Endothelial cell of umbilical vein (primary cell): ENCODE results near the gene DARS1. TPM values are rescaled to one million over a fixed set of nuclear protein-coding genes. Genes with fewer than 3 reads are reported as not detected.

Source experiments
- BruUV-seq: library from RNA; stranded (reverse); fragments of 400-500 nt; replicated peaks from 2 replicates; lab custom pipeline; 2021; lab: Mats Ljungman, UMichigan
- CTCF ChIA-PET: fragments of 300-600, 350-600 bp; sonication (Branson Sonifier 250); formaldehyde crosslinking; loops from one replicate; lab custom pipeline; 2021; ENCODE audit warnings: antibody characterized with exemption, inconsistent platforms; lab: Charles Lee
- POLR2A ChIA-PET: fragments of 300-600, 350-600 bp; sonication (Branson Sonifier 250); formaldehyde crosslinking; loops from one replicate; lab custom pipeline; 2021; ENCODE audit warnings: antibody characterized with exemption, inconsistent platforms; lab: Charles Lee
- DNase-seq: peaks from one replicate; pipeline ENCODE4 v3.0.0-alpha.2; 2011; ENCODE audit warnings: low read depth, low spot score
- FAIRE-seq: peaks from 2 replicates; lab custom pipeline; 2011; peaks lifted over from hg19 to GRCh38; lab: Jason Lieb, UNC
- H2AFZ ChIP-seq: 2 replicates; pipeline ENCODE4 v1.6.0; 2012; ENCODE audit warnings: low read depth, low read length, control low read depth, inconsistent platforms
- H3K27ac ChIP-seq: 2 replicates; pipeline ENCODE4 v1.5.1; 2011; ENCODE audit warnings: low read depth, mild to moderate bottlenecking, control low read depth, low read length, moderate library complexity; ENCODE audit not compliant: insufficient read depth
- H3K27me3 ChIP-seq, 2 experiments: 2 replicates each; pipeline versions ENCODE4 v1.6.0 to v1.6.1; 2011; ENCODE audit warnings: low read length in 2 of 2, mixed read lengths in 1 of 2; ENCODE audit not compliant: control insufficient read depth in 2 of 2, insufficient read depth in 2 of 2
- H3K36me3 ChIP-seq, 2 experiments: 2 replicates in 1 of 2; 3 replicates in 1 of 2; pipeline ENCODE4 v1.5.1; 2011; ENCODE audit warnings: low read length in 2 of 2, mild to moderate bottlenecking in 1 of 2, moderate library complexity in 1 of 2; ENCODE audit not compliant: control insufficient read depth in 2 of 2, insufficient read depth in 2 of 2; ENCODE audit errors: extremely low read depth in 1 of 2
- H3K4me1 ChIP-seq: 3 replicates; pipeline ENCODE4 v1.5.1; 2011; ENCODE audit warnings: mild to moderate bottlenecking, low read length; ENCODE audit not compliant: control insufficient read depth, insufficient read depth; ENCODE audit errors: extremely low read depth
- H3K4me2 ChIP-seq: 2 replicates; pipeline ENCODE4 v1.6.1; 2011; ENCODE audit warnings: low read length, control low read depth, mixed read lengths; ENCODE audit not compliant: insufficient read depth
- H3K4me3 ChIP-seq, 3 experiments: fragments of 200-600 bp in 1 of 3; sonication (generic), shearing (Covaris generic) in 1 of 3; replicated peaks in 1 of 3; 2 replicates each; pipeline ENCODE4 v1.5.1; 2011 to 2016; ENCODE audit warnings: control low read depth in 3 of 3, low read length in 3 of 3, mild to moderate bottlenecking in 2 of 3, inconsistent platforms in 1 of 3, low read depth in 1 of 3, moderate library complexity in 1 of 3; ENCODE audit not compliant: insufficient read depth in 1 of 3
- H3K79me2 ChIP-seq: 2 replicates; pipeline ENCODE4 v1.6.0; 2012; ENCODE audit warnings: low read length, inconsistent platforms; ENCODE audit not compliant: control insufficient read depth, insufficient read depth
- H3K9ac ChIP-seq: replicated peaks from 2 replicates; pipeline ENCODE3; 2011; ENCODE audit warnings: low read length, control low read depth; ENCODE audit not compliant: insufficient read depth; ENCODE audit errors: extremely low read depth
- H3K9me1 ChIP-seq: replicated peaks from 3 replicates; pipeline ENCODE4 v1.6.0; 2011; ENCODE audit warnings: mild to moderate bottlenecking, low read length; ENCODE audit not compliant: control insufficient read depth, insufficient read depth; ENCODE audit errors: extremely low read depth
- H3K9me3 ChIP-seq: replicated peaks from 2 replicates; pipeline ENCODE4 v1.5.1; 2012; ENCODE audit warnings: low read length, inconsistent platforms; ENCODE audit not compliant: control insufficient read depth, insufficient read depth
- H4K20me1 ChIP-seq: replicated peaks from 2 replicates; pipeline ENCODE3; 2011; ENCODE audit warnings: mild to moderate bottlenecking, low read length; ENCODE audit not compliant: control insufficient read depth, insufficient read depth; ENCODE audit errors: extremely low read depth
- CTCF ChIP-seq, 2 donors: IDR thresholded peaks; 1 replicate in 1 of 2; 2 replicates in 1 of 2; pipeline ENCODE4 v1.5.1; 2011; ENCODE audit warnings: low read length in 2 of 2, mild to moderate bottlenecking in 2 of 2, moderate library complexity in 2 of 2, control low read depth in 1 of 2, inconsistent platforms in 1 of 2, low read depth in 1 of 2; ENCODE audit not compliant: insufficient read depth in 1 of 2; ENCODE audit errors: extremely low read depth in 1 of 2
- EZH2 ChIP-seq: IDR thresholded peaks from 2 replicates; pipeline ENCODE4 v1.6.1; 2012; ENCODE audit warnings: borderline replicate concordance, low read depth, mild to moderate bottlenecking, moderate library complexity, low read length, inconsistent platforms; ENCODE audit not compliant: severe bottlenecking
- FOS ChIP-seq: IDR thresholded peaks from 2 replicates; pipeline ENCODE4 v1.6.1; 2011; ENCODE audit warnings: mild to moderate bottlenecking, low read length, moderate library complexity, borderline replicate concordance; ENCODE audit not compliant: insufficient read depth
- GATA2 ChIP-seq: IDR thresholded peaks from 2 replicates; pipeline ENCODE4 v1.7.0; 2011; ENCODE audit warnings: low read depth, mild to moderate bottlenecking, moderate library complexity, mixed read lengths, low read length; ENCODE audit not compliant: insufficient read length, insufficient read depth
- JUN ChIP-seq: IDR thresholded peaks from 2 replicates; pipeline ENCODE4 v1.6.1; 2011; ENCODE audit warnings: borderline replicate concordance, low read depth; ENCODE audit not compliant: insufficient read length, insufficient read depth
- MAX ChIP-seq: IDR thresholded peaks from 2 replicates; pipeline ENCODE4 v1.6.1; 2011; ENCODE audit not compliant: insufficient read depth, insufficient read length
- MYC ChIP-seq: IDR thresholded peaks from one replicate; pipeline ENCODE4 v1.6.1; 2011; ENCODE audit warnings: mild to moderate bottlenecking, low read depth, low read length
- POLR2A ChIP-seq: IDR thresholded peaks from 2 replicates; pipeline ENCODE4 v1.6.1; 2012; ENCODE audit warnings: low read depth, mild to moderate bottlenecking, control low read depth, low read length
- POLR2AphosphoS5 ChIP-seq: IDR thresholded peaks from 2 replicates; pipeline ENCODE4 v1.6.1; 2012; ENCODE audit warnings: low read depth, mild to moderate bottlenecking, control low read depth, low read length, moderate library complexity; ENCODE audit not compliant: insufficient read depth
- dilution Hi-C: fragments of 300-500 bp; cut with MboI; formaldehyde crosslinking; loops from one replicate; pipeline ENCODE4 v1.15.0; 2019; ENCODE audit warnings: low sequenced_read_pairs; ENCODE audit not compliant: extremely low pct_ligation_motif_present
- intact Hi-C: fragments of 100-400 bp; cut with micrococcal nuclease; formaldehyde crosslinking; loops from one replicate; pipeline ENCODE4 v1.10.0; 2022
- polyA plus RNA-seq, 4 experiments: library from polyadenylated mRNA; depleted of rRNA in 3 of 4; stranded (reverse) in 3 of 4; unstranded in 1 of 4; fragments of >200 nt; gene quantifications; 2 replicates each; pipeline versions ENCODE4 v1.2.1 to v1.2.3, GENCODE V29; 2011 to 2012; ENCODE audit warnings: missing spikeins in 1 of 4
- total RNA-seq: library from RNA; stranded (reverse); gene quantifications from 2 replicates; pipeline ENCODE4 v1.2.3, GENCODE V29; 2021

The DARS1 gene
- total and polyA plus RNA-seq, 2 donors (not counting 3 experiments of a cell fraction or from before 2014, with no cell fraction given): 20.9 to 41.5 TPM

- FAIRE-seq (peak; percentile 37), DNase-seq (no peak)
- no peak overlapping the region for H2AFZ ChIP-seq
- no peak overlapping the region for H3K4me2 ChIP-seq
- H3K9me3 ChIP-seq: no peaks in the 10 kb centered on the region
- ChIA-PET POLR2A (no interaction called here), CTCF (interaction anchor here (1.6 kb wide), 1 partner anchor 10 kb away, joined by 4 read pairs; no protein-coding TSS in a partner anchor)
- peaks cover 14 to 18% of the 10 kb centered on the region in 2 experiments for H3K27me3 ChIP-seq
- dilution Hi-C loops (no loop called here), intact Hi-C loops (no loop called here)
- TF ChIP-seq POLR2A: no peak
- no peak for TF ChIP-seq POLR2AphosphoS5
- TF ChIP-seq MAX: no peak
- TF ChIP-seq EZH2: no peak
- TF ChIP-seq JUN: no peak
- TF ChIP-seq GATA2: no peak
- TF ChIP-seq CTCF (IDR thresholded peaks at IDR 0.05; ENCODE audit: extremely low read depth in 1 of 2, insufficient read depth in 1 of 2, low read depth in 1 of 2, low read length in 2 of 2): no peak
- TF ChIP-seq FOS: no peak
- TF ChIP-seq MYC: no peak
- no peaks in the 10 kb centered on the region for H3K9me1 ChIP-seq
- H3K27ac ChIP-seq: no peak overlapping the region
- H3K4me1 ChIP-seq: no peaks in the 10 kb centered on the region
- BruUV-seq: no TSS peak
- no peak overlapping the region for H3K9ac ChIP-seq
- no peaks in the 10 kb centered on the region for H3K36me3 ChIP-seq
- no peak overlapping the region for H3K4me3 ChIP-seq
- no peaks in the 10 kb centered on the region for H3K79me2 ChIP-seq
- H4K20me1 ChIP-seq: no peaks in the 10 kb centered on the region
These were observed 21.2 kb upstream of the DARS1 start for GRCh38 chr2:136006658-136007057.
